HepG2 (cell line): ENCODE results near the gene DNAH8. TPM values are rescaled to one million over a fixed set of nuclear protein-coding genes. Genes with fewer than 3 reads are reported as not detected.

Source experiments
- ATAC-seq: fragments of 200-7000 bp; cut with Tn5 transposase; 3 replicates; pipeline ENCODE4 v1.9.1; 2020; ENCODE audit warnings: mild to moderate bottlenecking, moderate library complexity
- BruUV-seq: library from RNA; stranded (reverse); fragments of 400-500 nt; replicated peaks from 2 replicates; lab custom pipeline; 2021; lab: Mats Ljungman, UMichigan
- CTCF ChIA-PET: fragments of 300-600 bp; formaldehyde crosslinking; extraction: SDS; loops from one replicate; lab custom pipeline; 2021; ENCODE audit warnings: low total read pairs, inconsistent platforms, low intra/inter-chr PET ratio; lab: Yijun Ruan, JAX
- POLR2A ChIA-PET: fragments of 350-600 bp; sonication (Branson Sonifier 250); formaldehyde crosslinking; loops from one replicate; lab custom pipeline; 2020; ENCODE audit warnings: antibody characterized with exemption, inconsistent platforms; lab: Yijun Ruan, JAX
- DNase-seq: peaks from one replicate; pipeline ENCODE4 v3.0.0-alpha.2; 2015; ENCODE audit warnings: low spot score
- FAIRE-seq: peaks from 3 replicates; lab custom pipeline; 2011; peaks lifted over from hg19 to GRCh38; lab: Jason Lieb, UNC
- H2AFZ ChIP-seq: one replicate; pipeline ENCODE4 v1.6.1; 2011; ENCODE audit warnings: low read length, inconsistent platforms
- H3K27ac ChIP-seq: fragments of 300-600 bp; 3 replicates; pipeline ENCODE4 v1.8.0; 2011; ENCODE audit warnings: mixed run types, mild to moderate bottlenecking, mixed read lengths, low read length, inconsistent platforms; ENCODE audit not compliant: insufficient read depth; ENCODE audit errors: extremely low read length
- H3K27me3 ChIP-seq, 2 experiments: fragments of 200-600 bp in 1 of 2; 2 replicates in 1 of 2; 3 replicates in 1 of 2; pipeline versions ENCODE4 v1.6.0 to v1.8.0; 2011; ENCODE audit warnings: low read length in 2 of 2, mild to moderate bottlenecking in 2 of 2, moderate library complexity in 2 of 2, inconsistent platforms in 1 of 2; ENCODE audit not compliant: insufficient read depth in 2 of 2, control insufficient read depth in 1 of 2
- H3K36me3 ChIP-seq, 2 experiments: fragments of 200-600 bp in 1 of 2; replicated peaks in 1 of 2; 2 replicates in 1 of 2; 3 replicates in 1 of 2; pipeline versions ENCODE4 v1.5.1 to v1.8.0; 2011; ENCODE audit warnings: low read length in 2 of 2, inconsistent platforms in 1 of 2; ENCODE audit not compliant: insufficient read depth in 2 of 2, control insufficient read depth in 1 of 2
- H3K4me1 ChIP-seq: 2 replicates; pipeline ENCODE4 v1.5.1; 2012; ENCODE audit warnings: low read length, inconsistent platforms; ENCODE audit not compliant: insufficient read depth
- H3K4me2 ChIP-seq: 2 replicates; pipeline ENCODE4 v1.6.0; 2011; ENCODE audit warnings: low read depth, low read length, inconsistent platforms
- H3K4me3 ChIP-seq, 3 experiments: fragments of 200-600 bp in 1 of 3; sonication (generic), shearing (Covaris generic) in 1 of 3; replicated peaks in 1 of 3; 2 replicates each; pipeline ENCODE4 v1.5.1; 2011 to 2016; ENCODE audit warnings: low read length in 3 of 3, inconsistent platforms in 2 of 3, low read depth in 2 of 3, mild to moderate bottlenecking in 2 of 3, control low read depth in 1 of 3, mixed read lengths in 1 of 3; ENCODE audit not compliant: insufficient read depth in 1 of 3
- H3K79me2 ChIP-seq: one replicate; pipeline ENCODE4 v1.6.1; 2011; ENCODE audit warnings: low read length, inconsistent platforms; ENCODE audit not compliant: insufficient read depth
- H3K9ac ChIP-seq: 2 replicates; pipeline ENCODE4 v1.6.0; 2011; ENCODE audit warnings: mild to moderate bottlenecking, low read depth, low read length, inconsistent platforms; ENCODE audit not compliant: insufficient read depth
- H3K9me3 ChIP-seq: 2 replicates; pipeline ENCODE4 v1.5.1; 2012; ENCODE audit warnings: mild to moderate bottlenecking, low read length
- H4K20me1 ChIP-seq: 2 replicates; pipeline ENCODE4 v1.6.0; 2011; ENCODE audit warnings: inconsistent platforms, mild to moderate bottlenecking, low read length, moderate library complexity; ENCODE audit not compliant: insufficient read depth
- BRCA1 ChIP-seq: sonication (generic); formaldehyde crosslinking; IDR thresholded peaks from 2 replicates; pipeline ENCODE4 v1.4.0; 2020; ENCODE audit warnings: missing genetic modification reagents
- PCBP1 ChIP-seq: fragments of 200-400 bp; formaldehyde crosslinking; IDR thresholded peaks from 2 replicates; pipeline ENCODE4 v1.6.1; 2017; ENCODE audit warnings: mild to moderate bottlenecking, low read depth, low read length, borderline replicate concordance
- SMYD3 ChIP-seq: sonication (generic); formaldehyde crosslinking; IDR thresholded peaks from 2 replicates; pipeline ENCODE4 v1.8.1; 2023; ENCODE audit warnings: mild to moderate bottlenecking, missing genetic modification reagents
- THYN1 ChIP-seq: sonication (generic); formaldehyde crosslinking; IDR thresholded peaks from 2 replicates; pipeline ENCODE4 v1.8.1; 2023; ENCODE audit warnings: low read depth, mild to moderate bottlenecking, moderate library complexity, missing genetic modification reagents, borderline replicate concordance
- ZBTB37 ChIP-seq: sonication (generic); formaldehyde crosslinking; IDR thresholded peaks from 2 replicates; pipeline ENCODE4 v1.4.0; 2020; ENCODE audit warnings: mild to moderate bottlenecking, missing genetic modification reagents
- ZNF510 ChIP-seq: sonication (generic); formaldehyde crosslinking; IDR thresholded peaks from 2 replicates; pipeline ENCODE4 v1.4.0; 2020; ENCODE audit warnings: low read depth, mild to moderate bottlenecking, missing genetic modification reagents
- ZNF557 ChIP-seq: sonication (generic); formaldehyde crosslinking; IDR thresholded peaks from 2 replicates; pipeline ENCODE4 v1.4.0; 2020; ENCODE audit warnings: missing genetic modification reagents
- ZNF570 ChIP-seq: sonication (generic); formaldehyde crosslinking; IDR thresholded peaks from 2 replicates; pipeline ENCODE4 v1.4.0; 2020; ENCODE audit warnings: mild to moderate bottlenecking, missing genetic modification reagents, borderline replicate concordance
- WGBS: methylation state at CpG from one replicate; pipeline ENCODE4 v1.1.6; 2017; ENCODE audit warnings: low lambda C conversion rate; 5-methylcytosine and 5-hydroxymethylcytosine counted together
- in situ Hi-C: cut with HindIII; loops from 2 replicates; pipeline ENCODE4 v1.10.0; 2017; ENCODE audit warnings: low pct_unique_long_range_greater_than_20kb; ENCODE audit not compliant: extremely low pct_ligation_motif_present
- intact Hi-C: fragments of 100-400 bp; cut with micrococcal nuclease; formaldehyde crosslinking; loops from one replicate; pipeline ENCODE4 v1.10.0; 2022; ENCODE audit not compliant: unreplicated experiment
- polyA plus RNA-seq, 8 experiments: library from polyadenylated mRNA; depleted of rRNA in 3 of 8; stranded (reverse) in 7 of 8; unstranded in 1 of 8; fragments of >200 nt; fragmentation: Illumina TruSeq in 4 of 8; extraction: Trizol in 4 of 8; gene quantifications; 2 replicates each; pipeline versions ENCODE4 v1.2.1 to v1.2.3, GENCODE V29; 2011 to 2016; ENCODE audit warnings: low read depth in 4 of 8, missing spikeins in 1 of 8, mixed read lengths in 1 of 8; ENCODE audit not compliant: insufficient read depth in 1 of 8
- total RNA-seq, 5 experiments: library from RNA; depleted of rRNA; stranded (reverse); fragments of >200 nt; fragmentation: Illumina TruSeq; extraction: Trizol; gene quantifications; 2 replicates each; pipeline ENCODE4 v1.2.3, GENCODE V29; 2016; ENCODE audit warnings: low read depth in 1 of 5
- TF ChIP-seq, protein P1 (sequence below): sonication (generic); formaldehyde crosslinking; IDR thresholded peaks from 2 replicates; pipeline ENCODE4 v1.4.0; 2020; ENCODE audit warnings: missing genetic modification reagents, low read depth, mild to moderate bottlenecking, borderline replicate concordance
- TF ChIP-seq, protein P2 (sequence below): sonication (generic); formaldehyde crosslinking; IDR thresholded peaks from 2 replicates; pipeline ENCODE4 v1.9.0; 2021; ENCODE audit warnings: missing genetic modification reagents, borderline replicate concordance

The DNAH8 gene
- total and polyA plus RNA-seq, 2 of the 13 experiments (the other 11 are each of a cell fraction or from before 2014, with no cell fraction given): not detected

GRCh38 chr6:39060467-39061160, 345.5 kb downstream of the DNAH8 start:
- TF ChIP-seq ZNF557 (no peak), SMYD3 (no peak), BRCA1 (CRISPR knock-in tag) (no peak), THYN1 (CRISPR knock-in tag) (no peak), PCBP1 (no peak), ZBTB37 (no peak), ZNF510 (no peak), ZNF570 (CRISPR knock-in tag) (no peak)
- TF ChIP-seq, protein P1, sequence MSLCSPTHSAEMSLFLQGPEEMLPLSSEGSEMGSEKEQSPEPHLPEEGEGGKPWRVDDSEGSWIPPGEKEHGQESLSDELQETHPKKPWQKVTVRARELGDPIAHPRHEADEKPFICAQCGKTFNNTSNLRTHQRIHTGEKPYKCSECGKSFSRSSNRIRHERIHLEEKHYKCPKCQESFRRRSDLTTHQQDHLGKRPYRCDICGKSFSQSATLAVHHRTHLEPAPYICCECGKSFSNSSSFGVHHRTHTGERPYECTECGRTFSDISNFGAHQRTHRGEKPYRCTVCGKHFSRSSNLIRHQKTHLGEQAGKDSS (CRISPR knock-in tag): no peak
- TF ChIP-seq, protein P2, sequence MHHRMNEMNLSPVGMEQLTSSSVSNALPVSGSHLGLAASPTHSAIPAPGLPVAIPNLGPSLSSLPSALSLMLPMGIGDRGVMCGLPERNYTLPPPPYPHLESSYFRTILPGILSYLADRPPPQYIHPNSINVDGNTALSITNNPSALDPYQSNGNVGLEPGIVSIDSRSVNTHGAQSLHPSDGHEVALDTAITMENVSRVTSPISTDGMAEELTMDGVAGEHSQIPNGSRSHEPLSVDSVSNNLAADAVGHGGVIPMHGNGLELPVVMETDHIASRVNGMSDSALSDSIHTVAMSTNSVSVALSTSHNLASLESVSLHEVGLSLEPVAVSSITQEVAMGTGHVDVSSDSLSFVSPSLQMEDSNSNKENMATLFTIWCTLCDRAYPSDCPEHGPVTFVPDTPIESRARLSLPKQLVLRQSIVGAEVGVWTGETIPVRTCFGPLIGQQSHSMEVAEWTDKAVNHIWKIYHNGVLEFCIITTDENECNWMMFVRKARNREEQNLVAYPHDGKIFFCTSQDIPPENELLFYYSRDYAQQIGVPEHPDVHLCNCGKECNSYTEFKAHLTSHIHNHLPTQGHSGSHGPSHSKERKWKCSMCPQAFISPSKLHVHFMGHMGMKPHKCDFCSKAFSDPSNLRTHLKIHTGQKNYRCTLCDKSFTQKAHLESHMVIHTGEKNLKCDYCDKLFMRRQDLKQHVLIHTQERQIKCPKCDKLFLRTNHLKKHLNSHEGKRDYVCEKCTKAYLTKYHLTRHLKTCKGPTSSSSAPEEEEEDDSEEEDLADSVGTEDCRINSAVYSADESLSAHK (CRISPR knock-in tag): no peak
- no peak for ATAC-seq
- Histone ChIP-seq H3K9ac (no peak overlapping the region), H3K4me3 (no peak overlapping the region), H3K79me2 (no peaks in the 10 kb centered on the region), H3K4me1 (no peaks in the 10 kb centered on the region), H3K9me3 (no peaks in the 10 kb centered on the region), H3K27me3 (peaks cover 1 to 16% of the 10 kb centered on the region in 2 experiments; a peak in 3 of 5 replicates), H2AFZ (no peak overlapping the region), H3K36me3 (no peaks in the 10 kb centered on the region), H4K20me1 (no peaks in the 10 kb centered on the region), H3K27ac (no peak overlapping the region), H3K4me2 (no peak overlapping the region)
- ChIA-PET CTCF (no interaction called here), POLR2A (no interaction called here)
- FAIRE-seq: no peak
- in situ Hi-C loops (no loop called here), intact Hi-C loops (no loop called here)
- 20% methylated on average over 7 of the region's 7 CpGs for WGBS
- no peak for DNase-seq
- BruUV-seq: no TSS peak
